Mesodermal cell (in vitro differentiated cells): ENCODE results near the gene OGFR.

Source experiments
- H3K27ac ChIP-seq: 2 replicates; pipeline ENCODE4 v1.7.0; 2013; ENCODE audit warnings: mild to moderate bottlenecking, low read depth, low read length, moderate library complexity; ENCODE audit not compliant: severe bottlenecking
- H3K36me3 ChIP-seq: 2 replicates; pipeline ENCODE4 v1.7.1; 2013; ENCODE audit warnings: mild to moderate bottlenecking, low read length, moderate library complexity; ENCODE audit not compliant: control insufficient read depth, insufficient read depth
- H3K4me1 ChIP-seq: one replicate; pipeline ENCODE4 v1.7.1; 2013; ENCODE audit warnings: mild to moderate bottlenecking, low read length; ENCODE audit not compliant: insufficient read depth, control insufficient read depth, poor library complexity, severe bottlenecking
- H3K4me3 ChIP-seq: 2 replicates; pipeline ENCODE4 v1.7.0; 2013; ENCODE audit warnings: low read length, control low read depth, mild to moderate bottlenecking; ENCODE audit not compliant: insufficient read depth, poor library complexity, severe bottlenecking; ENCODE audit errors: extremely low read depth
- H3K9me3 ChIP-seq: 2 replicates; pipeline ENCODE4 v1.7.1; 2013; ENCODE audit warnings: mild to moderate bottlenecking, low read length, moderate library complexity; ENCODE audit not compliant: control insufficient read depth
- WGBS, 2 experiments: methylation state at CpG; one replicate each; pipeline ENCODE4 v1.1.5; 2013; ENCODE audit warnings: missing lambda C conversion rate in 2 of 2; ENCODE audit not compliant: insufficient coverage in 2 of 2; 5-methylcytosine and 5-hydroxymethylcytosine counted together

OGFR gene

DNA sequence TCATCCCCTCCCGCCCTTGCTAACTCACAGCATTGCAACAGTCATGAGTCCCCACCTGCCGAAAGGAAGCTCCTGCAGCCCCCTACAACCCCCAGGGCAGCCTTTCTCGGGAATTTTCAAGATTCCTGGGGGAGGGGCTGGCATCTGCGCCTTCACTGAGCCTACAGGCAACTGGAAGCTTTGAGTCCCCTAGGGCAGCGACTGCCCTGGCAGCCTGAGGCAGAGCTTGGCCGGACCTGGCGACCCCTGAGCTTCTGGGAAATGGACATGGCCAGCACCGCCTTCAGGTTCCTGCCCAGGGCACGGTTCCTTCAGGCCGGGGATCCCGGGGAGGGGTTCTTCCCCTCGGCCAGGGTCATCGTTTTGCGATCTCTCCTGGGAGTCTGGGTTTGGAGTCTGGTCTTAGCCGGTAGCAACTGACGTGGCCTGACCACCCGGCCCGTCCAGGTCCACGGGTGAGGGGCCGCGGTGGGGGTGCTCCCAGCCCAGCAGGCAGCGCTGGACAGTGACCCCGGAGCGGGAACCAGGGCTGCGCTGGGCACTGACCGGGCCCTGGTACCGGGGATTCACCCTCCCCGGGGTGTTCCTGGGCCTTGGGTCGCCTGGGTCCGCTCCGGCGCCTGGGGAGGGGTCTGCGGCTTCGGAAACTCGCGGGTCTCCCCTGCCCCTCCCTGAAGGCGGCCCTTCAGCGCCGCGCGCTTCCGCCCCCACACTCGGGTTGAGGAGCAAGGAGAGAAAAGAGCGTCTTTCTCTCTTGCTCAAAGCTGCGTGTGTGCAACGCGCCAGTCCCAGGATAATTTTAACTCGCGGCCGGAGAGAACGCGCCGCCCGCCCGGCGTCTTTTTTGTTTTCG, 11.6 kb downstream of the OGFR start:
- H3K4me1 ChIP-seq = peaks cover 29% of the 10 kb centered on the region
- WGBS, 2 experiments = 1 to 3% methylated on average over 32 to 53 of the region's 57 CpGs
- H3K4me3 ChIP-seq = peak overlapping the region; percentile 50
- H3K27ac ChIP-seq = peak overlapping the region; percentile 69
- H3K36me3 ChIP-seq = peaks cover 26% of the 10 kb centered on the region
- H3K9me3 ChIP-seq = no peaks in the 10 kb centered on the region

DNA sequence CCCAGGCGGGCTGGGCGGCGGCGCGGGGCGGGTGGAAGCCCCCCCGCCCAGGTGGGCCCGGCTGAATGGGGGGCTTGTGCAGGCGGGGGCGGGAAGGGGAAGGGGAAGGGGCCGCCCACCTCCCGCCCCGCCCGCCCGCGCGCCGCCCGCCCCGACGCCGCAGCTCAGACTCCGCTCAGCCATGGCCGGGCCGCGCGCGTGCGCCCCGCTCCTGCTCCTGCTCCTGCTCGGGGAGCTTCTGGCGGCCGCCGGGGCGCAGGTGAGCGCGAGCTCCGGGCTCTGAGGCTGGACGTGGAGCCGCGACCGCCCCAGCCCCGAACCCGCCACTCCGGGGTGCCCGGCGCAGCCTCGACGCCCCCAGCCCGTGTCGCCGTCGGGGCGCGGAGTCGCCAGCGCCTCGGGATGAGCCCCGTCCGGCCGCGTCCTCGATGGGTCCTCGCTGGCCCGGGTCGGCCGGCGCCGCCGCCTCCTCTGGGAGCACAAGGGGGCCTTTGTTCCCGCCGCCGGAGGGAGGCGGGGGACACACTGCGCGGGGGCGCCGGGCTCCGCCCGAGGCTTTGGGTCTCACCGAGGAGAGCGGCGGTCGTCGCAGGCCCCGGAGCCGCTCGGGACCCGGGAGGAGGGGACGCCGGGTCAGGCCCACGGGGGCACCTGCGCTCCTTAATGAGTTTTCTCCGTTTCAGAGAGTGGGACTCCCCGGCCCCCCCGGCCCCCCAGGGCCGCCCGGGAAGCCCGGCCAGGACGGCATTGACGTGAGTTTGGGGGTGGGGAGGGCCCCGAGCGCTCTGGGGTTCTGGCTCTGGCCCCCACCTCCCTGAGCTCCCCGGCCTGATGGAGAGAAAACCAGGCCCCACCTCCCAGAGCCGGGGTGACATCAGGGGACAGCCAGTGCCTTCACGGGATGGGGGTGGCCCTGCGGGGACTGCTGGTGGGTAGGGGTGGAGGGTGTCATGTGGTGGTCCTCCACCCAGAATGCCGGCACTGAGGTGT, 12.5 kb downstream of the OGFR start, which contains the start of gene COL9A3:
Gene COL9A3 (plus strand): TSS at position 167 of the 990 bp plus-strand sequence. CDS start 15 bp downstream, at position 182.
- H3K4me1 ChIP-seq = peaks cover 29% of the 10 kb centered on the region
- H3K4me3 ChIP-seq = peak within 1 kb of the TSS; percentile 50
- no peaks in the 10 kb centered on the region for H3K9me3 ChIP-seq
- H3K27ac ChIP-seq = peak within 1 kb of the TSS; percentile 69
- 6 to 8% methylated on average over 52 to 91 of the region's 108 CpGs for WGBS, 2 experiments
- peaks cover 22% of the 10 kb centered on the region for H3K36me3 ChIP-seq

DNA sequence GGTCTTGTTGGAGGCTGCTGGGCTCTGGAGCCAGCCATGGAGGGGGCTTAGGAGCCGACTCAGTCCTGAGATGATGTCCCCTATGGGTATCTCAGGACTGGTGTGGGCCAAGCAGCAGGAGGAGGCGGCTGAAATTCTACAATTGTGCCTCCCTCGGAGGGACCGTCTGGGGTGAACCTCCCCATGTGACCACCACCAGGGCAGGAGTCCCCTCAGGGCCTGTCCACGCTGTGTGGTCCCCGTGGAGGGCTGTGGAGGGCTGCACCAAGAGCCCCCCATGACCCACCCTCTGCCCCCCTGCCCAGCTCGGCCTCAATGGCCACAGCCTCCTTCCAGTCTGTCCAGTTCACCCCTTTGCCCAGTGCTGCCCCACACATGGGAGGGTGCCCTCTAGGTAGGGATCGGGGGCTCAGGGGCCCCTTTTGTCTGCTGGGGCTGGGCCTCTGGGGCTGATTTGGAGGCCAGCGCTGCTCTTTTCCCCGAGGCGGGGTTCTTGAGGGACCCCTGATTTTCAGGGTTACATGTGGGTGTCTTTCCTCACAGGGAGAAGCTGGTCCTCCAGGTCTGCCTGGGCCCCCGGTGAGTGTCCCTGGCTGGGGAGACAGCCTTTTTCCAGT, 13.4 kb downstream of the OGFR start:
- peak overlapping the region; percentile 64 for H3K27ac ChIP-seq
- H3K4me3 ChIP-seq = peak overlapping the region; percentile 50
- peaks cover 29% of the 10 kb centered on the region for H3K4me1 ChIP-seq

DNA sequence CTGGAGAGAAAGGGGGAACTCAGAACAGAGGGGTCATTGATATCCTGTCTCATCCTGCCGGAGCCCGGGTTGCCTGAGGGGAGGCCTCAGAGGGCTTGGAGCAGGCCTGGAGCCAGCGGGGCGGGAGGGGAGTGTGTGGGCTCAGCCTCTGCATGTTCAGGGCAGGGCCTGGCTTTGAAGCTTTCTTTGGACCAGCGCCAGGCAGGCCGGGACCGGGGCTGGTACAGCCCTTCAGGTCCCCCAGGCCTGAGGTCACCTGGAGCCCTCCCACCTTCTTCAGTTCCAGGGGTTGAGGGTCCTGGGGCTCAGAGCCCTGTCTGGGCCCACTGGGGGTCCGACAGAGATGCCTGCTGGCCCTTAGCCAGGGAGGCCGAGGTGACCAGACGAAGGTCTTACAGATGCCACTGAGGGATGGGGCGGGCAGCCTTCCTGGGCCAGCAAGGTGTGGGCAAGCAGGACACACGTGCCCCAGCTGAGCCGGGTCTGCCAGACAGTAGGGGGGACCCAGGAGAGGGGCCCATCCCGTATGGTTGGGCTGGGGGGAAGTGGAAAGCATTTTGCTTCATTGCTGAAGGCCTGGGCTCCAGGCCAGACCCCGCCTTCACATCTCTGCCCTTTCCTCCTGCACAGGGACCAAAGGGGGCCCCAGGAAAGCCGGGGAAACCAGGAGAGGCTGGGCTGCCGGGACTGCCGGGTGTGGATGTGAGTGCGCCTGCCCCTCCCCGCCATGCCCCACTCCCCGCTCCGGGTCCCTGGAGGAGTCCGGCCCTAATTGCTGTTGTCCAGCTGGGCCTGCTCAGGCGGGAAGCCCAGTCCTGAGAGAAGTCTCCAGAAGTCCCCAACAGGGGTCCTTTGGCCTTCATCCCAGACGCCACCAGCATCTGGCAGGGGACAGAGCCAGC, 14.2 kb downstream of the OGFR start:
- Histone ChIP-seq H3K4me3 (no peak overlapping the region), H3K4me1 (peaks cover 35% of the 10 kb centered on the region), H3K27ac (peak overlapping the region; percentile 64), H3K36me3 (peaks cover 15% of the 10 kb centered on the region), H3K9me3 (no peaks in the 10 kb centered on the region)
- 77 to 91% methylated on average over 19 to 22 of the region's 25 CpGs for WGBS, 2 experiments

More for the DNA sequence above, 13.4 kb downstream of the OGFR start:
- peaks cover 20% of the 10 kb centered on the region for H3K36me3 ChIP-seq
- H3K9me3 ChIP-seq = no peaks in the 10 kb centered on the region
- WGBS, 2 experiments = 86 to 87% methylated on average over 12 of the region's 12 CpGs

DNA sequence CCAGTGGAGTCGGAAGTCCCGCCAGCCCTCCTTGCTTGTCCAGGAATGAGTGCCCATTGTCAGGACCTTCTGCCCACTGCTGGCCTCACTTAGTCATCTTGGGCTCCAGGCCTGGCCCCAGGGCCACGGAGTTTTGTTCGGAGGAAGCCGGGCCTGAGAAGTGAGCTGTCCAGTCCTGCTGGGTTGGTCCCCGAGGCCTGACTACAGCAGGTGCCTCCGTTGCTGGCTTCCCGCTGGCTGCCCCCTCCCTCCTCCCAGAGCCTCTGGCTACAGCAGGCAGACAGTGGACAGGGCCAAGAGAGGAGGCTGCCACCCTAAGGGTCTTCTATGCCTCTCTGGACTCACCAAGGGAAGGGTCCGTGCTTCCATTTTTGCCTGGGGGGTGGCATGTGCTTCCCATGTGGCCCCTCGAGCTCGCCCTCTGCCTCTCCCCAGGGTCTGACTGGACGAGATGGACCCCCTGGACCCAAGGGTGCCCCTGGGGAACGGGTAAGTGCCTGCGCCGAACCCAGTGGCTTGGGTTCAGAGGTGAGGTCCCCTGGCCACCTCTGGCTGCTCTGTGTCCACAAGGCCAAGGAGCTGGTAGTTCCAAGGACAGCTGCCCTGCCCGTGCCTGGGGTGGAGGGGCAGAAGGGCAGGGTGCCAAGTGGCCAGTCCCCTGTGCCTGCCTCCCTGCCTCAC, 15.0 kb downstream of the OGFR start:
- H3K9me3 ChIP-seq = no peaks in the 10 kb centered on the region
- WGBS, 2 experiments = 91 to 92% methylated on average over 16 of the region's 16 CpGs
- peaks cover 12% of the 10 kb centered on the region for H3K36me3 ChIP-seq
- peaks cover 43% of the 10 kb centered on the region for H3K4me1 ChIP-seq
- no peak overlapping the region for H3K4me3 ChIP-seq
- H3K27ac ChIP-seq = no peak overlapping the region

DNA sequence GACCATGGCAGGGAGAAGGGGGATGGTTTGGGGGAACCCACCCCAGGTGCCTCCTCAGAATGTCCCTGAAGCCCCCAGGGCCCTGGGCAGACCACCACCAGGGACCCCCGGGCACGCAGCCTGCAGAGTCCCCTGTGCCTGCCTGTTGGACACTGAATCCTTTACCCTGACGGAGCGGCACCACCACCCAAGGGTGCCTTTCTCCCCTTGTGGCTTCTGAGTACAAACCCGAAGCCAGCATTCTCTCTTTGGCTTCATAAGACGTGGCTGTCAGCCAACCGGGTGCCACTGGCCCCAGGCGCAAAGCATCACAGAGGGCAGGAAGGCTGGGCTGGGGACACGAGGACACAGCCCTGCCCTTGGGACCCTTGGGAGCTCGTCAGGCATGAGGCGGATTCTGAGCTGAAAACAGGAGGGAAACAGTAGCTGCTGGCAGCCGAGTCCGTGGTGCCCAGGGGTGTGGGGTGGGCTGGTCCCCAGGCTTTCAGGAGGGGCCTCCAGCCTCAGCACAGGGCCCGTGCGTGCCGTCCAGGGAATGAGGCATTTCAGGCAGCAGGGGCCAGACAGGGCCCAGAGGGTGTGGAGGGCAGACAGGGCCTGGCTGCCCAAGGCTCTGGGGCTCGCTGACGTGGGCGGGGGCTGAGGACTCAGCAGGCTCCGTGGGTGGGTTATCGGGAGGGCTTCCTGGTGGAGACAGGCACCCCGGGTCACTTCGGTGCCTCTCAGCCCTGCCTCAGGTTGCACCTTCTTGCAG, 15.8 kb downstream of the OGFR start:
- Histone ChIP-seq H3K4me3 (no peak overlapping the region), H3K36me3 (peaks cover 12% of the 10 kb centered on the region), H3K9me3 (no peaks in the 10 kb centered on the region), H3K4me1 (peaks cover 39% of the 10 kb centered on the region), H3K27ac (no peak overlapping the region)
- WGBS, 2 experiments = 93 to 94% methylated on average over 20 of the region's 23 CpGs

DNA sequence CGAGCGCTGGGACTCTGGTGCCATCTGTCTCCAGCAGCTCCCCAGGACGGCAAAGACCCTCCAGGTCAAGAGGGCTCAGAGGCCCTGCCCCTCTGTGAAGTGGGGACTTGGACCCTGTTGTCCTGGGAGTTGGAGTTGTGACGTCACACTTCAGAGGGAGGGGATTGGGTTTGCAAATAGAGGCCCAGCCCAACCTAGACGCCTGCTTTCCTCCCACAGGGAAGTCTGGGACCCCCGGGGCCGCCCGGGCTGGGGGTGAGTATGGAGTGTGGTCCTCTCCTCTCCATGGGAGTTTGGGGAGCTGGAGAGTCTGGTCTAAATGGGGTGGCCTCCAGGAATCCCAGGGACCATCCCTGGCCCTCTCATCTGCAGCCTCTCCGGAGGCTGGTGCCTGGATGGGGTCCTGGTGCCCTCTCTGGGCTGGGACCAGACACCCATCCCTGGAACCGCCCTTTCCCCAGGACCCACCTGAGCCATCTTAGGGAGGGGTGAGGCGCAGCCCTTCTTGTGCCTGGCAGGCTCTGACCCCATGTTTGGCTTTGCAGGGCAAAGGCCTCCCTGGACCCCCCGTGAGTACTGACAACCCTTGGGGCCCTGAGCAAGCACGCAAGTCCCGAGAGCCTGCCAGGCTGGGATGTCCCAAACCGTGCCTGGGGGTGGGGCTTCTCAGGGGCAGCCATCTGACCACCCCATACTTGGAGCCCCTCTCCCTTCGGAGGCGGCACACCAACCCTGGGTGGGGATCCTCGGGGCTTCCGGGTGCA, 16.5 kb downstream of the OGFR start:
- Histone ChIP-seq H3K4me3 (no peak overlapping the region), H3K9me3 (no peaks in the 10 kb centered on the region), H3K4me1 (peaks cover 32% of the 10 kb centered on the region), H3K27ac (no peak overlapping the region), H3K36me3 (peaks cover 12% of the 10 kb centered on the region)
- WGBS, 2 experiments = 91 to 95% methylated on average over 15 to 18 of the region's 19 CpGs

DNA sequence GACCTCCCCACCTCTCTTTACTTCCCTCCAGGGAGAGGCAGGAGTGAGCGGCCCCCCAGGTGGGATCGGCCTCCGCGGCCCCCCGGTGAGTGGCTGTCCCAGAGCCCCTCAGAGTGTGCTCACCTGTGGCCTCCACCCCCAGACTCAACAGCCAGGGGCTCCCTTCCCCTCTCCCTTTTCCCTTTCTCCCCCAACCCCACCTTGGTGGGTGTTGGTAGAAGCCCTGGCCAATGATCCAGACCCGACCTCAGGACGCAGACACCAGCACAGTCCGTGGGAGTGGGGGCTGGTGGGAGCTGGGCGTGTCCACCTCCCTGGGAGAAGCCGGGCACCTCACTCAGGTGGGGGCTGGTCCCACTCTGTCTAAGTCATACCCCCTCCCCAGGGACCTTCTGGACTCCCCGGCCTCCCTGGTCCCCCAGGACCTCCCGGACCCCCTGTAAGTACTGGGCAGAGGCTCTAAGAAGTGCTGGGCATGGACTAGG, 17.1 kb downstream of the OGFR start:
- Histone ChIP-seq H3K4me3 (no peak overlapping the region), H3K27ac (no peak overlapping the region), H3K9me3 (no peaks in the 10 kb centered on the region), H3K36me3 (peaks cover 12% of the 10 kb centered on the region), H3K4me1 (peaks cover 29% of the 10 kb centered on the region)
- 80 to 97% methylated on average over 1 to 10 of the region's 12 CpGs for whole genome bisulfite sequencing, 2 experiments
